GM12801 (cell line): ENCODE measurements around the gene HHAT.

Experiments
- CTCF ChIP-seq: IDR thresholded peaks from one replicate; pipeline ENCODE4 v1.5.1; 2011; ENCODE audit warnings: control low read depth; ENCODE audit not compliant: insufficient read length; ENCODE audit errors: extremely low read depth

HHAT gene

GRCh38 chr1:210631399-210631798, 302.7 kb downstream of the HHAT start:
- no peak for TF ChIP-seq CTCF

- TF ChIP-seq CTCF, result no peak
Measured at GRCh38 chr1:210633140-210633539, 304.4 kb downstream of the HHAT start.

DNA sequence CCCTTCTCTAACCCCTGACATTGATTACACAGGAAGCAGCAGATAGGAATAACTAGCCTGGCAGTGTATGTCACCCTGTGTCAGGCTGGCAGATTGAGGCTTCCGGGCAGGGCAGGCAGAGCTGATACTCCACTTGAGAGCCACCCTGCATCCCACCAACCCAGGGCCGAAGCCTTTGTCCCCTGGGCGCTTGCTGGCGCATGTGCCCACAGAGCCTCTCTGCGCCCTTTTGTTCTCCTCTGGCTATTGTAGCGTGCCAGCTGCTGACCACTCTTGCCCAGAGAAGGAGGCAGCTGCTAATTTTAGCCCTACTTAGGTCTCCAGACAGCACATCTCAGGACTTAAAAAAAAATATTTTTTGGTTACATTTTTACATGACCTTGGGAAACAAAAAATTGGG, 304.9 kb downstream of the HHAT start:
- TF ChIP-seq CTCF, result no peak

- no peak for TF ChIP-seq CTCF
Measured at GRCh38 chr1:210635108-210635507, 306.4 kb downstream of the HHAT start.

GRCh38 chr1:210641582-210641981, 312.9 kb downstream of the HHAT start:
- TF ChIP-seq CTCF, result no peak

DNA sequence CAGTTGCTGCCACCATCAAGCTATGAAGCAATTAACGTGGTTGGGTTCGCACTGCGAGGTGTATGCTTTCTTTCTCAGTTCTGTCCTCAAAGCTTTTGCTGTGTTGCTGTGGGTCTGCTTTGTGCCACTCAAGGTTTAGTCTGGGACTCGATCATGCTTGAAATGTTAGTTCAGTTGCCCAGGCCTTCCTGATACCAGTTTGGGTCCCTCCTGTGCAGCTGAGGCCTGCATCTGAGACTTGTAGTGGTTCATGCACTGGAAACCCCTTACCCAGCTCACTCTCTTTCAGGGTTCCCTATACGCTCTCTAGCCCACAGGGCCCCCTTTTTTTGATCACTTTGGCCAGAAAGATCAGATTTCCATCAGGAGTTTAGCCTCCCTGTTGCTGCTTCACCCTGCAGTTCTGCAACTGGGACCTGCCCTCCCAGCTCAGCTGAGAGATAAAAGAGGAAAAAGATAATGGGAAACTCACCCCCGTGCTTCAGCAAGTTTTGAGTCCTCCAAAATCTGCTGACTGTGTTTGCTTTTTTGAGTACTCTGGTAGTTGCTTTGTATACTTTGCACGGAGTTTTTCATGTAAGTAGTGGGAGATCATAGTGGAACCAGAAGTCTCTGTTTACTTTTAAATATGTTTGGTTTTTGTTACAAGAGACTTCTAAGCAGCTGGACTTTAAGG, 317.0 kb downstream of the HHAT start:
- TF ChIP-seq CTCF, result no peak

- no peak for TF ChIP-seq CTCF
Measured at GRCh38 chr1:210646258-210646616, 317.5 kb downstream of the HHAT start.
